Activated naive CD4-positive, alpha-beta T cell (primary cell): Measurements from ENCODE around the gene NDUFAB1.
"Not testable (repeated sequence)": the region's sequence is repeated elsewhere in the genome, so short reads cannot be mapped to it uniquely, and the experiment has no call there.

Experiments used
- DNase-seq, 4 experiments: peaks; one replicate each; lab custom pipeline; 2025; lab: John Stamatoyannopoulos, UW

The NDUFAB1 gene

DNA sequence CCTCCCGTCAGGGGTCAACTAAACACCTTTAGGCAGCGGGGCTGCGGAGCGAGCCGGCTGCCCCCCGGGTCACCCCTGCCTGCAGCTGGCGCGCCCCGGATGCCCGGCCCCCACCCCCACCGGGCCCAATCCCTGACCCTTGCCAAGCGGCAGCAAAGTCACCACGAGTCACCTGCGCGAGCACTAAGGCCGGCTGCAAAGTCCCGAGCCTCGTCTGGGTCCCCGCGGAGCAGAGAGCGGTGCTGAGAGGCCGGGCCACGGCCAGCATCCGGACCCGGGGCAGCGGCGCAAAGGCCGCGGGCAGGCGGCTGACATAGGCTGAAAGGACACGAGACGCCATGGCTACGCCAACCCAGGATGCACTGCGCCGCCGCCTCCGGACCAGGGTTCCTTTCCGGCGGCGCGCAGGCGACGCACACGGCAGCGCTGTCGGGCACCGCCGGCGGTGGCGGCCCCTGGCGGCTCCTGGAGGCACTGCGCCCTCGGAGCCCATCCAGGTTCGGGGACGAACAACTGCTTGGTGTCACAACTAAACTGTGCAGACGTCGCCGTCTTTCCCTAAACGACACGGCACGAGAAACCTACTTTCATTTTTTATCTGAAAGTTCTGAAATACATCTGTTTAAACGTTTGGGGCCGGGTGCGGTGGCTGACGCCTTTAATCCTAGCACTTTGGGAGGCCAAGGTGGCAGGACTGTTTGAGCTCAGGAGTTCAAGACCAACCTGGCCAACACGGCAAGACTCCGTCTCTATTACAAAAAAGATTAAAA is at the start of gene NDUFAB1:
TSS of gene NDUFAB1 (minus strand) at position 366 of the 770 bp plus-strand sequence. CDS start at position 340, 26 bp downstream.
- DNase-seq, result peak; percentile 80 to 92 (median 88)

DNA sequence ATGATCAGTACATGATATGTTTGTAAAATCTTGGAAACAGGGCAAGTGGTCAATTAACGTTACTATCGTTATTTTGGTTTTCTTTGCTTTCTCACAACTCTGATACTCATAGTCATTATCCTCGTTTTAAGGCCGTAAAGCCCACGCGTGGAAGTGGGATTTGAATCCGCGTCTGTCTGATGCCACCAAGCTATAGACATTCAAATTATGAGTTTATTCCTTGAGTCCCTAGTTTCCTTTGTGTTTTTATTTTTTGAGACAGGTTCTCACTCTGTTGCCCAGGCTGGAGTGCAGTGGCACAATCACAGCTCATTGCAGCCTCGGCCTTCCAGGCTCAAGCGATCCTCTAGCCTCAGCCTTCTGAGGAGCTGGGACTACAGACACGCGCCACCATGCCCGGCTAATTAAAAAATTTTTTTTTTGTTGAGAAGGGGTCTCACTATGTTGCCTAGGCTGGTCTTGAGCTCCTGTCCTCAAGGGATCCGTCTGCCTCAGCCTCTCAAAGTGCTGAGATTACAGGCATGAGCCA is 46.2 kb upstream of the NDUFAB1 start:
- DNase-seq, result no peak

DNA sequence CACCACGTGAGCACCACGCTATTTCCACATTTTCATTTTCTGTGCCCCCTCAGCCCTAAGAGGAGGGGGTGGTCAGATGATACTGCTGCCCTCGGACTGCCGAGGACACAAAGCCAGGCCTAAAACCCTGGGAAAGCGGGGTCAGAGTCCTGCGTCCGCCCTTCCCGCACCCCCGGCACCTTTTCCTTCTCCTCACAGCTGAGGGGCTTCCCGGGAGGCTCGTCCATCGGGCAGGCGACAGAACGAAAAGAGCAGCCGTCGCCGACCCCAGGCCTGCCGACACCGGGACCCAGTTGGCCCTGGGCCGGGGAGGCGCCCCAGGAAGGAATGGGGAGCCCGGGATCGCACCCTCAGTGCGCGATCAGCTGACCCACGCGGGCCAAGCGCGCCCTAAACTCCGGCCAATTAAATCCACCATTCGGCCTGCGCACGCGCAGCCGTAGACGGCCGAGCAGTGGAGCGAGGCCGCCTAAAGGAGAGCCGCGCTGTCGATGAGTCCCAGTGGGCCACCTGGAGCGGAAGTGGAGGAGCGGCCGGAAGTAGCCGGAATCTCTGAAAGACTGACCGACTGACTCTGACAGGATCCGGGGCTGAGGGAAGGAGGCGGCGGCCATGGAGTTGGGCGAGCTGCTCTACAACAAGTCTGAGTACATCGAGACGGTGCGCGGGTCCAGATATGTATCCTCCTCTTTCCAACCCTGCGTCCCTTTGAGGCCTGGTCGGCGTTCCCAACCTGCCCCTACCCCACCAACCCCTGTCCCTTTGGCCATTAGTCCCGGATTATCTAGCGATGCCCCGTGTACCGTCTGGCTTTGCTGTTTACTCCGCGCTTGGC is 45.0 kb upstream of the NDUFAB1 start, which contains the start of the genes DCTN5 and PALB2:
TSS of gene DCTN5 (plus strand) at position 536 of the 835 bp plus-strand sequence. CDS start at position 613, 77 bp downstream.
TSS of gene PALB2 (minus strand) at position 380 of the 835 bp plus-strand sequence. CDS start at position 227, 153 bp downstream.
- DNase-seq, result peak; percentile 57 to 70 (median 60)

DNA sequence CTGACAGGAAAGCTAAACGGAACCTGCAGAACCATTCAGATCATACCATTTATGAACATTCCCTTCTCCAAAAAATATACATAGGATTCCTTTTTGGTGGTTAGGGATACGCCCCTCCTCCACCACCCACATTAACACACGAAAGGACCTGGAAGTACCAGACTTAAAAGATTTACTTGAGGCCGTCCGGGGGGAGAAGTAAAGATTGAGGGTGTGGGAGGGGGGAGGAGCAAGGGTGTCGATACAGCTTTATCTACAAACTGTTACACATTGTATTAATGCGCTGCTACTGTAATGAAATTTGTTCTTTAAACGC is 44.5 kb upstream of the NDUFAB1 start:
- DNase-seq, result no peak

DNA sequence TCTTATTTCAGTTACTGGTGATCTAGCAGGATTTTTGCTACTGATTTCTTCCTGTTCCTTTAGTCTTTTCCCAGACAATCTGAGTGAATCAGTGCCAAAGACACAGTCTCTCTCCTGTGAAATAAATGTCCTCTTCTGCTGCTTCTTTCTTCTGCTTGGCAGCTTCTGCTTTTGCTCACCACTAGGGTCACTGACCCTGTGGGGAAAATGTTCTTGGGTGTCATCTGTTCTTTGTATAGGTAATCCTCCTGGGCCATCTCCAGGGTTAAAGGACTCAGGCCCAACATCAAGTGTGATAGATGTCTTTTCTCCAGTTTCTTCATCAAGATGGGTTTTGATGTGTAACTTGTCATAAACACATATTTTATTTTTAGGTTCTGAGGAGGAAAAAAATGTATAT is 39.8 kb upstream of the NDUFAB1 start:
- no peak for DNase-seq

DNA sequence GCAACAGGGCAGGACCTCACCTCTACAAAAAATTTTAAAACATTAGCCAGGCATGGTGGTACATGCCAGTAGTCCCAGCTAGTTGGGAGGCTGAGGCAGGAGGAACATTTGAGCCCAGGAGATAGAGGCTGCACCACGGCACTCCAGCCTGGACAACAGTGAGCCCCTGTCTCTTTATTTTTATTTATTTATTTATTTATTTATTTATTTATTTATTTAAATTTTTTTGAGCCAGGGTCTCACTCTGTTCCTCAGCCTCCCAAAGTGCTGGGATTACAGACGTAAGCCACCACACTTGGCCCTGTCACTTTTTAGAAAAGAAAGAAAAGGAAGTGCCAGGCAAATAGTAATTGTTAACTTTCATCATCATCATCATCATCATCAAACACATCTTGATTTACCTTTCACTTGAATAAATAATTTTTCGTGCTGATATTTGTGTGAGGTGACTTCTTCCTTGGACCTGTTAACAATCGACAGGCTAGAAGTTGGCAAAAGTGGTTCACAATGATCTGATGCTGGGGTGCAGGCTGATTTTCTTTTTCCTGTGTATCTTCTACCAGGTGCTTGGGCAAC is 38.4 kb upstream of the NDUFAB1 start:
- DNase-seq, result no peak

DNA sequence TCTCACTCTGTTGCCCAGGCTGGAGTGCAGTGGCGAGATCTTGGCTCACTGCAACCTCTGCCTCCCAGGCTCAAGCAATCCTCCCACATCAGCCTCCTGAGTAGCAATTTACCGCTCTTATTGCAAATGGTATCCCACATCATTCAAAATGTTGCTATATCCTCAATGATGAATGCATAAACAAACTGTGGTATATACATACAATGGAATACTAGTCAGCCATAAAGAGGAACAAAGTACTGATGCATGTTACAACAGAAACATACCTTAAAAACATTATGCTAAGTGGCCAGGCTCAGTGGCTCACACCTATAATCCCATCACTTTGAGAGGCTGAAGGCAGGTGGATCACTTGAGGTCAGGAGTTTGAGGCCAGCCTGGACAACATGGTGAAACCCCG is 35.8 kb upstream of the NDUFAB1 start:
- DNase-seq, result not testable (repeated sequence)

DNA sequence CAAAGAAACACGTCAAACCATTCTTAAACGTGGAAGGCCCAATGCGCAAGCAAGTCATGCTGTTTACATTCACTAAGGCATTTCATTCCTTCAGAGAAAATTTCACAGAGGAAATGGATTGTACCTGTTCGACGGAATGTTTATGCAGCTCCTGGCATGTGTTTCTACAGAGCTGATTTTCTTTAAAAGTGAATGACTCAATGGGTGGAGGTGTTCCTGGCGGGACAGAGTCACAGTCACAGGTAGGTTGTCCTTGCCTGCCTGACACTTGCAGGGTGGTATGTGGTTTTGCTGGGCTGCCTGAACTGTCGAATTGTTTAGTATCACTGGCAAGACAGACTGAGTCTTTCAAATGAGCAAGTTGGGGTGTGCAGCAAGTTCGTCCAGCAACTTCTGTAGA is 33.4 kb upstream of the NDUFAB1 start:
- DNase-seq, result no peak

DNA sequence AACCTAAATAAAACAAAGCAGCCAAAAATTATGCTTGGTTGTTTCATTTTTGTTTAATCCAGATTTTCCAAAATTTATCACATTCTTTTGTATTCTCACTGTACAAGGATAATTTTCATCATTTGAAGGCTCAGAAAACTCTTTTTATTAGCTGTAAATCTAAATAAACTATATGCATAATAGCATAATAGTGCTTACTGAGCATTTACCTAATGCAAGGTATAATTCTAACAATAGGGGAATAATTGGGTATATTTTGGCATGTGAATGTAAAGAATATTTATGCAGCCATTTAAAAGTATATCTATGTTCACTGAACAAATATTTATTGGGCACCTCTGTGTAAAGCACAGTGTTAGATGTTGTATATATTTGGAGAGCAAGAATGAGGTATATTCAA is 28.0 kb upstream of the NDUFAB1 start:
- no peak for DNase-seq

DNA sequence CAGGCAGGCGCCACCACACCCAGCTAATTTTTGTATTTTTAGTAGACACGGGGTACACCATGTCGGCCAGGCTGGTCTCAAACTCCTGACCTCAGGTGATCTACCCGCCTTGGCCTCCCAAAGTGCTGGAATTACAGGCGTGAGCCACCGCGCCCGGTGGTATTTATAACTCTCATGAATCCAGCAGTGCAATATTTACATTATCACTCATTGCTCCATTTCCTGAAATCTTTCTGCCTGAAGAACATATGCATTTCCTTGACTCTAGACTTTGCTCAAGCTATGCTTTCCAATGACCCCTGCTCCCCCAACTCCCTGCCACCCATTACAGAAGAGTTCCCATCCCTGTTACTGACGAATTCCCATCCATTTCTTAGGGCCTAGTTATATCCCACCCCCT is 19.7 kb upstream of the NDUFAB1 start:
- no peak for DNase-seq

DNA sequence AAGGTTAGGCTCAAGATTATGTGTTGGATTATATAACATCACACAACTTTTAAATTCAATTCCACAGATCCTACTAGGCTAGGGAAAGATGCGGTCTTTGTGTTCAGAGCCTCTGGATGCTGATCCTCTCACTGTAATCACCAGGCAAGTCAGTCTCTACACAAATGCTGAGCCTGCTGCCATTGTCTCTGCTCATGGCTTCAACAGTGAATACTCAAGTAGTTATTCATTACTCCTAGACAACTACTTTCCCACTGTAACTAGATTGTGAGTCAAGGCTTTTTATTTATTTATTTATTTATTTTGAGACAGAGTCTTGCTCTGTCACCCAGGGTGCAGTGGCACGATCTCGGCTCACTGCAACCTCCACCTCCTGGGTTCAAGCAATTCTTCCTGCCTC is 15.8 kb upstream of the NDUFAB1 start:
- no peak for DNase-seq

DNA sequence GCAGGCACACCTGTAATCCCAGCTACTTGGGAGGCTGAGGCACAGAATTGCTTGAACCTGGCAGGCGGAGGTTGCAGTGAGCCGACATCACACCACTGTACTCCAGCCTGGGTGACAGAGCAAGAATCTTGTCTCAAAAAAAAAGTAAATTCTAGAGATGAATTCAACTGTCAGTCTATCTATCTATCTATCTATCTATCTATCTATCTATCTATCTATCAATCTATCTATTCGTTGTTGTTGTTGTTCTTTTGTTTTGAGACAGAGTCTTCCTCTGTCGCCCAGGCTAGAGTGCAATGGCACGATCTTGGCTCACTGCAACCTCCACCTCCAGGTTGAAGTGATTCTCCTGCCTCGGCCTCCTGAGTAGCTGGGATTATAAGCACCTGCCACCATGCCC is 14.8 kb upstream of the NDUFAB1 start:
- not testable (repeated sequence) for DNase-seq

DNA sequence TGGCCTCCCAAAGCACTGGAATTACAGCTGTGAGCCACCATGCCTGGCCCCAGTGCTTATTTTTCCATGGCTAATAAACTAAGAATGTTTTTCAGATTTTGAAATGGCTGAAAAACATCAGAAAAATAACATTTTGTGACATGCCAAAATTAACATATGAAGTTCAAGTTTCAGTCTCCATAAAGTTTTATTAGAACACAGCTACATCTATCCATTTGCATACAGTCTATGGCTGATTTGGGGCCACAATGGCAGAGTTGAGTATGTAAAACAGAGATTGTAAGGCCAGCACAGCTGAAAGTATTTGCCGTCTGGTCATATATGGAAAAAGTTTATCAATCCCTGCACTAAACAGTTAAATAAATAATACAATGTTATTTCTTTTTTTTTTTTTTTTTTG is 13.8 kb upstream of the NDUFAB1 start:
- DNase-seq, result no peak

DNA sequence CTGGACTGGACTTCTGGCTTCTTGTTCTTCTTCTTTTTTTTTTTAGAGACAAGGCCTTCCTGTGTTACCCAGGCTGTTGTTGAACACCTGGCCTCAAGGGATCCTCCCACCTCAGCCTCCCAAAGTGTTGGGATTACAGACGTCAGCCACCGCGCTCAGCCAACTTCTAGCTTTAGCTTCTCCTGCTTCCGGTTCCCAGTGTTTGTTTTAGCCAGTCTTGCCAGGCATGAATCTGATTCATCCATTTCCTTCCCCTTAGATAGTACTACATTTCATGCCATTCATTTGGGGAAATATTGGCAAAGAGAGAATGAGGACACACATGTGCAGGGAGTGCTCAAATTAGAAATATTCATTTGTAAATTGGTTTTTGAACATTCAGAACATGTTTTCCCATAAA is 12.1 kb upstream of the NDUFAB1 start:
- DNase-seq, result no peak

DNA sequence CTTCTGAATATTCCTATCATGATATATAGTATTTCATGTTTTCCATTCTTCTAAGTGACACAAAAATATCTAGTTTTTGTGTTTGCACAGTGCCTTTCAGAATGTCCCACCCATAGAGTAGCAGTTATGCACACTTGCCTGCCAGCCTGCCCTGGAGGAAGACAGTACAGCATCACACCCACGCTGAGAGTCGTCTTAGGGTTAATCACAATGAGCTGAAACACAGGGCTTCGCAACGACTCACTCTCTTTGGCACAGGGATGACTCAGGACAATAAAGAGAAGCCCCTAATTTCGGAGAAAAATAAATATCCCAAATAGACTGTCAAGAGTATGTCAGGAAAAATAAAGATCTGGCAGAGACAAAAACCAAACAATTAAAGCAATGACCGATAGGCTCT is 11.6 kb upstream of the NDUFAB1 start:
- DNase-seq, result no peak

DNA sequence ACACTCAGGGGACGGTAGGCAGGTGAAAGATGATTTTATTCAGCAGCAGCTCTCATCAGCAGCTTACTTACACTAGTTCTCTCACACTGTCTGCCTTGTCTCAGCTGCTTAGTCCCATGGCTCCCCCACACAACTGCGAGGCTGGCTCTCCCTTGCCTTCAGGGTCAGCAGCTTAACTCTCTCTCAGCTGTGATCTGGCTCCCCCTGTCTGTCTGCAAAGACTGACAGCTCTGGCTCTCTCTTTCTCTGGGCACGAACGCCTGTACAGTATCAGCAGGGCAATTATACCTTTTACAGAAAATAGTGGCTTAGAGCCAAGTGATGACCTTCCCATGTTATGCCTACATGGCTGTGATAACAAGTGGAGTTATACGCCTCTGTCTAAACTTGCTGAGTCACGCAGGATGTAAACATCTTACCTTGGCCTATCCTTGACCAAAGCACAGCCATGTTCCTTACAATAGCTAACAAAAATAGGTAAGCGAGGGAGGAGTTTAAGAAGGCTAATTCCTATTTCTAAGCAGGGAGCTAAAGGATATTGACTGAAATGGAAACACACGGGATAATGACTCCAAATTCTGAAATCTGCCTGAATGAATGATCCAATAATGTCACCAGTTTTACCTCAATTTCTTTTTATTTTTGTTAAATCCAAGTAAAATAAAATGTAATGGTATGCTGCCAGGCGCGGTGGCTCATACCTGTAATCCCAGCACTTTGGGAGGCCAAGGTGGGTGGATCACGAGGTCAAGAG is 1.1 kb upstream of the NDUFAB1 start:
- no peak for DNase-seq

DNA sequence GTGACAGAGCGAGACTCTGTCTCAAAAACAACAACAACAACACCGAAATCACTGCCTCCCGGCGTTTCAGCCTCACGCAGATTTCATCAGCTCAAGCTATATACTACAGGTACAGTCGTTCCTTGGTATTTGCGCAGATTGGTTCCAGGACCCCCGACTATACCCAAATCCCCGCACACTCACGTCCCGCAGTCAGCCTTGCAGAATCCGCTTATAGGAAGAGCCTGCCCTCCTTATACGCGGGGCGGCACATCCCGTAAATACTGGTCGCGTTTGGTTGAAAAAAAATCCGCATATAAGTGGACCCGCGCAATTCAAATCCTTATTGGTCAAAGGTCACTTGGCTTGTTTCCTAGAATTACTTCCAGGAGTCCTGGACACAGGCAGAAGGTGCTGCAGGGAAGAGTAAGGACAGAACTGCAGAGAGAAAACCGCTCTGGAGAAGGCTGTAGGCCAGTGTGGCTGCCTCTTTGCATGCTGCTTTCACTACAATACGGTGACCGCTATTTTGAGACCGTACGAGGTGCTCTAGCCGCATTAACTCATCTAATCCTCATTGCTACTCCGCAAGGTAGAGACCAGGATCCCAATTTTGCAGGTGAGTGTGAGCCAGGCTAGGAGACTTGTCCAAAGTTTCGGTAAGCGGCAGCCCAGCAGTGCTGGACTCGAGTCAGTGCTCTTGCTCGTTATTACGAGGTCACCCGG is 718 bp downstream of the NDUFAB1 start:
- no peak for DNase-seq

DNA sequence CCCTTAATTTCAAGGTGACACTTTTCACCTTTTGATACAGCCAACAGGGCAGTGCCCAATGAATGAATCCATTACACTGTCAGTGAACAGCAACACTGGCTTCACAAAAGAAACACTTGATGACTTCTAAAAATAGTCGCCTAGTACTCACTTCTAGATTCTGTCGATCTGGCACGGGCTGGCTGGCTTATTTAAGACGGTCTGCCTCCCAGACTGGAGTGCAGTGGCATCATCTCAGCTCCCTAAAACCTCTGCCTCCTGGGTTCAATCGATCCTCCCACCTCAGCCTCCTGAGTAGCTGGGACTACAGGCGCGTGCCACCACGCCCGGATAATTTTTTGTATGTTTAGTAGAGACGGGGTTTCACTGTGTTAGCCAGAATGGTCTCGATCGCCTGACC is 1.9 kb downstream of the NDUFAB1 start:
- no peak for DNase-seq

DNA sequence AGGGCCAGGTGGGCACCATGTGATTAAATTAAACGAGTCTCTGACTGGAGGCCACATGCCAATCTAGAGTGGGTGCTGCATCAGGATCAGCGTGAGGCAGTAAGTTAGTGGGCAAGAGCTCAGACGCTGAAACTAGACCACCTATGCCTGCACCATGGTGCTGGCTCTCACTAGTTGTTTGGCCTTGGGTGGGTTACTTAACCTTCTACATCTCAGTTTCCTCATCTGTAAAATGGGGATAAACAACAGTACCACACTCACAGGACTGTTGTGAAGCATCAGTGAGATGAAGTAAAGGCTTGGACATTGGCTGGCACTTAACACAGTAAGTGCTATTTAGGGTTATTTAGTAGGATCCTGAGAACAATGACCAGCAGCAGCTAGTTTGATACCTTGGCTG is 5.9 kb downstream of the NDUFAB1 start:
- DNase-seq, result no peak

DNA sequence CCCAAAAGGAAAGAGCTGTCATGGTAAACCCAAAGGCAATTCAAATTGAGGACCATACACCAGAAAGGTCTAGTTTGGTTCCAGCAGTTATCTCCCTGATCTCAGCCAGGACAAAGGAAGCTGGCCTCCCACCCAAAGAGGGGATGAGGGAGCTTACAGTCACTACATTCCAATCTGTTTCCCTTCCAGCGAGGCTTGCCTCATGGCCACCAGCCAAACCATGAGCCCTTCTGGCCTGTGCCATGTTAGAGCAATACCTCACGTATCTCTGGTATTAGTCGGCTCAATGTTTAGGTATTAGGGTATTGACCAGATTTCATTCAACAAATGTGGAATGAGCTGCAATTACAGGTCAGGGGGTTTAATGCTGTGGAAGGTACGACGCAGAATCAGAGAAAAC is 8.4 kb downstream of the NDUFAB1 start:
- DNase-seq, result no peak
